H1 (cell line): ENCODE results near the gene LTBP3. TPM values are rescaled to one million over a fixed set of nuclear protein-coding genes. Genes with fewer than 3 reads are reported as not detected.

ENCODE experiments used
- CTCF ChIA-PET: fragments of 300-600 bp; sonication (Branson Sonifier 250); formaldehyde crosslinking; loops from one replicate; lab custom pipeline; 2021; ENCODE audit not compliant: partially characterized antibody; lab: Charles Lee
- POLR2A ChIA-PET: fragments of 300-600 bp; sonication (Branson Sonifier 250); formaldehyde crosslinking; loops from one replicate; lab custom pipeline; 2021; ENCODE audit warnings: inconsistent platforms; ENCODE audit not compliant: partially characterized antibody; lab: Charles Lee
- DNase-seq, 2 experiments: peaks; one replicate each; pipeline versions ENCODE4 v3.0.0 to v3.0.0-alpha.2; 2010 to 2022; ENCODE audit warnings: low spot score in 2 of 2, low read depth in 1 of 2, mixed read lengths in 1 of 2
- FAIRE-seq: peaks from 2 replicates; lab custom pipeline; 2011; peaks lifted over from hg19 to GRCh38; lab: Jason Lieb, UNC
- H2AFZ ChIP-seq: 2 replicates; pipeline ENCODE4 v1.8.1; 2012; ENCODE audit warnings: low read length, inconsistent platforms
- H2AK5ac ChIP-seq: 2 replicates; pipeline ENCODE4 v1.6.1; 2013; ENCODE audit warnings: low read depth, low read length
- H2BK120ac ChIP-seq: replicated peaks from 2 replicates; pipeline ENCODE3; 2013; ENCODE audit warnings: low read depth, low read length, inconsistent platforms
- H2BK12ac ChIP-seq: 2 replicates; pipeline ENCODE4 v1.6.1; 2013; ENCODE audit warnings: low read depth, low read length
- H2BK15ac ChIP-seq: 2 replicates; pipeline ENCODE4 v1.6.1; 2013; ENCODE audit warnings: low read length
- H2BK20ac ChIP-seq: 2 replicates; pipeline ENCODE4 v1.6.1; 2013; ENCODE audit warnings: low read length
- H2BK5ac ChIP-seq: 2 replicates; pipeline ENCODE4 v1.6.1; 2013; ENCODE audit warnings: low read depth, low read length
- H3K14ac ChIP-seq: 2 replicates; pipeline ENCODE4 v1.6.1; 2013; ENCODE audit warnings: inconsistent platforms; ENCODE audit not compliant: insufficient read length
- H3K18ac ChIP-seq: 2 replicates; pipeline ENCODE4 v1.6.1; 2013; ENCODE audit warnings: low read length; ENCODE audit errors: extremely low read depth
- H3K23ac ChIP-seq: 2 replicates; pipeline ENCODE4 v1.6.1; 2013; ENCODE audit warnings: inconsistent platforms; ENCODE audit not compliant: insufficient read length
- H3K23me2 ChIP-seq: 2 replicates; pipeline ENCODE4 v1.6.1; 2013; ENCODE audit warnings: low read depth, low read length
- H3K27ac ChIP-seq: 2 replicates; pipeline ENCODE4 v1.6.1; 2011; ENCODE audit warnings: low read depth, low read length, inconsistent platforms
- H3K27me3 ChIP-seq, 4 experiments: replicated peaks in 1 of 4; 1 replicate in 1 of 4; 2 replicates in 3 of 4; pipeline versions ENCODE4 v1.6.1 to v1.8.1; 2011 to 2013; ENCODE audit warnings: low read length in 3 of 4, mild to moderate bottlenecking in 3 of 4, inconsistent platforms in 2 of 4, mixed read lengths in 2 of 4, moderate library complexity in 1 of 4; ENCODE audit not compliant: control insufficient read depth in 3 of 4, insufficient read depth in 3 of 4; ENCODE audit errors: extremely low read depth in 1 of 4
- H3K36me3 ChIP-seq, 4 experiments: 2 replicates each; pipeline versions ENCODE4 v1.6.1 to v1.8.1; 2011 to 2013; ENCODE audit warnings: mild to moderate bottlenecking in 4 of 4, low read length in 3 of 4, moderate library complexity in 2 of 4, control low read depth in 1 of 4, inconsistent platforms in 1 of 4; ENCODE audit not compliant: insufficient read depth in 4 of 4, control insufficient read depth in 2 of 4
- H3K4ac ChIP-seq: replicated peaks from 2 replicates; pipeline ENCODE3; 2013; ENCODE audit warnings: low read length, low read depth, mixed read lengths, inconsistent platforms; ENCODE audit not compliant: insufficient read length
- H3K4me1 ChIP-seq, 4 experiments: replicated peaks in 1 of 4; 1 replicate in 1 of 4; 2 replicates in 3 of 4; pipeline versions ENCODE4 v1.6.1 to v1.8.1; 2011 to 2013; ENCODE audit warnings: low read length in 3 of 4, inconsistent platforms in 2 of 4, mixed read lengths in 1 of 4; ENCODE audit not compliant: insufficient read depth in 4 of 4, control insufficient read depth in 3 of 4
- H3K4me2 ChIP-seq, 2 experiments: 2 replicates each; pipeline versions ENCODE4 v1.6.1 to v1.8.1; 2011 to 2013; ENCODE audit warnings: low read depth in 2 of 2, low read length in 2 of 2, control low read depth in 1 of 2, inconsistent platforms in 1 of 2, mild to moderate bottlenecking in 1 of 2; ENCODE audit not compliant: insufficient read depth in 1 of 2
- H3K4me3 ChIP-seq, 4 experiments: fragments of 200-600, 300-600 bp in 1 of 4; sonication (generic), shearing (Covaris generic), sonication (Bioruptor Twin) in 1 of 4; 2 replicates each; pipeline versions ENCODE4 v1.5.1 to v1.8.1; 2011 to 2016; ENCODE audit warnings: low read length in 4 of 4, low read depth in 3 of 4, control low read depth in 2 of 4, inconsistent platforms in 2 of 4, mild to moderate bottlenecking in 2 of 4, mixed read lengths in 1 of 4, moderate library complexity in 1 of 4; ENCODE audit not compliant: insufficient read depth in 2 of 4; ENCODE audit errors: extremely low read depth in 1 of 4
- H3K56ac ChIP-seq: replicated peaks from 2 replicates; pipeline ENCODE3; 2013; ENCODE audit warnings: low read depth, mild to moderate bottlenecking, mixed read lengths, low read length, inconsistent platforms; ENCODE audit not compliant: insufficient read length
- H3K79me1 ChIP-seq: 2 replicates; pipeline ENCODE4 v1.6.1; 2013; ENCODE audit warnings: low read depth, low read length, control low read depth
- H3K79me2 ChIP-seq, 2 experiments: 2 replicates each; pipeline versions ENCODE4 v1.6.1 to v1.8.1; 2012 to 2013; ENCODE audit warnings: low read length in 2 of 2, mild to moderate bottlenecking in 2 of 2, inconsistent platforms in 1 of 2; ENCODE audit not compliant: insufficient read depth in 2 of 2, control insufficient read depth in 1 of 2
- H3K9ac ChIP-seq, 4 experiments: replicated peaks in 1 of 4; 1 replicate in 1 of 4; 2 replicates in 3 of 4; pipeline versions ENCODE4 v1.6.1 to v1.8.1; 2011 to 2013; ENCODE audit warnings: low read depth in 3 of 4, low read length in 3 of 4, control low read depth in 2 of 4, mild to moderate bottlenecking in 2 of 4, moderate library complexity in 2 of 4, inconsistent platforms in 1 of 4; ENCODE audit errors: extremely low read depth in 1 of 4
- H3K9me3 ChIP-seq, 2 experiments: 2 replicates each; pipeline versions ENCODE4 v1.6.1 to v1.8.1; 2012 to 2013; ENCODE audit warnings: mild to moderate bottlenecking in 2 of 2, moderate library complexity in 2 of 2, control low read depth in 1 of 2, inconsistent platforms in 1 of 2, low read depth in 1 of 2, low read length in 1 of 2, mixed read lengths in 1 of 2; ENCODE audit not compliant: insufficient read depth in 2 of 2
- H4K20me1 ChIP-seq, 2 experiments: replicated peaks in 1 of 2; 2 replicates each; pipeline versions ENCODE3 to v1.8.1; 2011 to 2013; ENCODE audit warnings: inconsistent platforms in 2 of 2, low read length in 2 of 2, mild to moderate bottlenecking in 1 of 2; ENCODE audit not compliant: insufficient read depth in 2 of 2, control insufficient read depth in 1 of 2
- H4K5ac ChIP-seq: 2 replicates; pipeline ENCODE4 v1.6.1; 2013; ENCODE audit warnings: low read length, low read depth, mixed read lengths, inconsistent platforms; ENCODE audit not compliant: insufficient read length
- H4K8ac ChIP-seq: 2 replicates; pipeline ENCODE4 v1.8.0; 2013; ENCODE audit warnings: mild to moderate bottlenecking, moderate library complexity, low read length, inconsistent platforms; ENCODE audit not compliant: insufficient read depth; ENCODE audit errors: extremely low read depth
- H4K91ac ChIP-seq: replicated peaks from 2 replicates; pipeline ENCODE3; 2013; ENCODE audit warnings: low read length, mixed read lengths, inconsistent platforms; ENCODE audit not compliant: insufficient read length
- CBX5 ChIP-seq: fragments of 300-800, 300-1000 bp; sonication (generic); IDR thresholded peaks from 2 replicates; pipeline ENCODE4 v1.7.1; 2016; ENCODE audit warnings: antibody characterized with exemption, low read length, low read depth
- CHD2 ChIP-seq: IDR thresholded peaks from 2 replicates; pipeline ENCODE4 v1.6.1; 2012; ENCODE audit warnings: low read length, improper control_type of control experiment
- JUND ChIP-seq: IDR thresholded peaks from 2 replicates; pipeline ENCODE4 v1.6.1; 2011; ENCODE audit warnings: mild to moderate bottlenecking, improper control_type of control experiment, low read length
- PHF8 ChIP-seq: fragments of 200-600 bp; sonication (generic); conservative IDR thresholded peaks from 2 replicates; pipeline ENCODE4 v1.7.1; 2012; ENCODE audit warnings: low read depth, mild to moderate bottlenecking, inconsistent platforms, low read length, moderate library complexity
- RAD21 ChIP-seq, 2 experiments: IDR thresholded peaks in 1 of 2; conservative IDR thresholded peaks in 1 of 2; 2 replicates each; pipeline ENCODE4 v1.6.1; 2011; ENCODE audit warnings: low read depth in 2 of 2, low read length in 2 of 2, improper control_type of control experiment in 1 of 2, inconsistent platforms in 1 of 2, mild to moderate bottlenecking in 1 of 2, moderate library complexity in 1 of 2
- RXRA ChIP-seq: IDR thresholded peaks from 2 replicates; pipeline ENCODE4 v1.6.1; 2011; ENCODE audit warnings: low read depth, mild to moderate bottlenecking, low read length, moderate library complexity; ENCODE audit not compliant: insufficient read depth
- SAP30 ChIP-seq: fragments of 300-600 bp; sonication (generic); IDR thresholded peaks from 2 replicates; pipeline ENCODE4 v1.7.1; 2012; ENCODE audit warnings: low read length, moderate library complexity, mild to moderate bottlenecking, inconsistent platforms; ENCODE audit not compliant: insufficient read depth, insufficient replicate concordance
- SIN3A ChIP-seq, 2 experiments: IDR thresholded peaks in 1 of 2; conservative IDR thresholded peaks in 1 of 2; 2 replicates each; pipeline ENCODE4 v1.6.1; 2011 to 2012; ENCODE audit warnings: low read length in 2 of 2, improper control_type of control experiment in 1 of 2, low read depth in 1 of 2, mild to moderate bottlenecking in 1 of 2
- SIRT6 ChIP-seq: IDR thresholded peaks from one replicate; pipeline ENCODE4 v1.7.1; 2012; ENCODE audit warnings: low read length, inconsistent platforms
- SP1 ChIP-seq: IDR thresholded peaks from 2 replicates; pipeline ENCODE4 v1.6.1; 2011; ENCODE audit warnings: low read depth, low read length
- SP4 ChIP-seq: IDR thresholded peaks from 2 replicates; pipeline ENCODE4 v1.6.1; 2012; ENCODE audit warnings: low read length, inconsistent platforms
- WGBS, 2 experiments: shearing (Covaris generic) in 1 of 2; methylation state at CpG; one replicate each; pipeline versions ENCODE4 v1.1.6 to v1.1.7; 2013 to 2015; ENCODE audit warnings: low lambda C conversion rate in 2 of 2, mixed read lengths in 2 of 2, inconsistent platforms in 1 of 2, low coverage in 1 of 2, missing lambda C conversion rate in 1 of 2; ENCODE audit not compliant: insufficient replicate concordance in 2 of 2, insufficient coverage in 1 of 2, insufficient read length in 1 of 2; ENCODE audit errors: extremely low coverage in 1 of 2, missing lambda C conversion rate in 1 of 2; 5-methylcytosine and 5-hydroxymethylcytosine counted together
- polyA plus RNA-seq, 7 experiments: library from polyadenylated mRNA; depleted of rRNA in 3 of 7; stranded (reverse) in 5 of 7; unstranded in 2 of 7; fragments of >200 nt in 5 of 7; fragments of 200-250 nt in 2 of 7; gene quantifications; 1 replicate in 5 of 7; 2 replicates in 1 of 7; 4 replicates in 1 of 7; pipeline versions ENCODE4 v1.2.1 to v1.2.3, GENCODE V29; 2011 to 2013; ENCODE audit warnings: missing spikeins in 2 of 7, mixed read lengths in 2 of 7
- total RNA-seq: library from RNA; stranded (reverse); fragmentation: NEBNext Ultra II Directional; extraction: Animal tissue kit (Norgen Biotek cat#: 25700); gene quantifications from 2 replicates; pipeline ENCODE4 v1.2.1, GENCODE V29; 2021

The LTBP3 gene
- total and polyA plus RNA-seq, 2 of the 8 experiments (the other 6 are each of a cell fraction or from before 2014, with no cell fraction given), result 12.8 to 17.8 TPM

GRCh38 chr11:65501472-65502273, 56.5 kb downstream of the LTBP3 start:
- no peak overlapping the region for H2BK5ac ChIP-seq
- no peak overlapping the region for H2BK20ac ChIP-seq
- H4K20me1 ChIP-seq, result peaks cover 45 to 52% of the 10 kb centered on the region in 2 experiments
- no peak overlapping the region for H2BK120ac ChIP-seq
- peak overlapping the region; percentile 43 to 99 (median 92) for H3K9ac ChIP-seq
- no peak overlapping the region for H2BK12ac ChIP-seq
- WGBS, 2 experiments, result 12% methylated on average over 3 of the region's 3 CpGs; no CpG with 5 or more reads in 1 of the 2 experiments
- H3K4me2 ChIP-seq, result peak overlapping the region; percentile 75 to 90
- H4K91ac ChIP-seq, result no peak overlapping the region
- no peaks in the 10 kb centered on the region for H3K79me1 ChIP-seq
- no peak overlapping the region for H3K23ac ChIP-seq
- H4K5ac ChIP-seq, result no peak overlapping the region
- H3K9me3 ChIP-seq, result no peaks in the 10 kb centered on the region
- peaks cover 15% of the 10 kb centered on the region for H3K23me2 ChIP-seq
- CTCF ChIA-PET, result interaction anchor here (1.0 to 29.0 kb wide), 9 partner anchors 7 to 123 kb away, joined by 3 to 809 read pairs (median 4); partner anchors contain the start of gene MALAT1
- H3K36me3 ChIP-seq, result peaks cover 39 to 68% (median 52%) of the 10 kb centered on the region in 4 experiments
- H4K8ac ChIP-seq, result no peak overlapping the region
- no peak overlapping the region for H2AK5ac ChIP-seq
- H2AFZ ChIP-seq, result no peak overlapping the region
- peaks cover 4 to 9% (median 7%) of the 10 kb centered on the region in 4 experiments; a peak in 6 of 7 replicates for H3K4me1 ChIP-seq
- no peak overlapping the region for H3K27ac ChIP-seq
- H3K14ac ChIP-seq, result no peak overlapping the region
- no peak for FAIRE-seq
- peaks cover 53 to 88% of the 10 kb centered on the region in 2 experiments for H3K79me2 ChIP-seq
- no peak overlapping the region for H3K18ac ChIP-seq
- no peaks in the 10 kb centered on the region for H3K27me3 ChIP-seq
- H3K56ac ChIP-seq, result peak overlapping the region; percentile 13
- no peak for DNase-seq
- no peak overlapping the region for H2BK15ac ChIP-seq
- no peak overlapping the region for H3K4ac ChIP-seq
- POLR2A ChIA-PET, result interaction anchor here (0.6 to 29.8 kb wide), 32 partner anchors 6 to 1584 kb away, joined by 3 to 1569 read pairs (median 5); partner anchors contain the start of genes CDC42EP2, FRMD8, MALAT1 and NEAT1
- H3K4me3 ChIP-seq, result peak overlapping the region; percentile 93 to 100 (median 98)
- TF ChIP-seq RAD21 (IDR thresholded peaks at IDR 0.05 in 1 of 2, conservative IDR thresholded peaks at IDR 0.05 in 1 of 2; ENCODE audit: low read depth in 2 of 2, low read length in 2 of 2), result no peak
- TF ChIP-seq SIN3A (conservative IDR thresholded peaks at IDR 0.05 in 1 of 2, IDR thresholded peaks at IDR 0.05 in 1 of 2; ENCODE audit: low read depth in 1 of 2, low read length in 2 of 2), result no peak; a peak in 1 of 4 replicates
- no peak for TF ChIP-seq CBX5
- TF ChIP-seq SP1, result peak; percentile 35; the same call in 1 of the 2 replicates
- 0 out of 2 replicates have a peak, but pooled peaks have one; percentile 30 for TF ChIP-seq SP4
- no peak for TF ChIP-seq RXRA
- no peak for TF ChIP-seq PHF8
- peak; percentile 17 for TF ChIP-seq SAP30
- peak; percentile 84 for TF ChIP-seq SIRT6
- TF ChIP-seq CHD2, result no peak
- no peak for TF ChIP-seq JUND
